Suprapubic skin (tissue), 4 donors: ENCODE measurements around the gene MYO7A. TPM values are rescaled to one million over a fixed set of nuclear protein-coding genes. Genes with fewer than 3 reads are reported as not detected.

ENCODE experiments used
- DNase-seq, 2 donors: peaks; one replicate each; pipeline ENCODE4 v3.0.0-alpha.2; 2019; ENCODE audit warnings: low spot score in 2 of 2
- H3K27ac ChIP-seq: fragments of 200-600 bp; sonication (generic); one replicate; pipeline ENCODE4 v1.5.1; 2019
- H3K27me3 ChIP-seq: fragments of 200-600 bp; sonication (generic); one replicate; pipeline ENCODE4 v1.5.1; 2019
- H3K36me3 ChIP-seq: fragments of 200-600 bp; sonication (generic); one replicate; pipeline ENCODE4 v1.5.1; 2019
- H3K4me1 ChIP-seq: fragments of 200-600 bp; sonication (generic); one replicate; pipeline ENCODE4 v1.5.1; 2019
- H3K4me3 ChIP-seq: fragments of 200-600 bp; sonication (generic); one replicate; pipeline ENCODE4 v1.5.1; 2019; ENCODE audit warnings: mild to moderate bottlenecking
- H3K9me3 ChIP-seq: fragments of 200-600 bp; sonication (generic); one replicate; pipeline ENCODE4 v1.5.1; 2019
- EP300 ChIP-seq: sonication (generic); formaldehyde crosslinking; IDR thresholded peaks from one replicate; pipeline ENCODE4 v1.6.1; 2017; ENCODE audit warnings: antibody characterized with exemption
- POLR2A ChIP-seq, 2 donors: fragments of 450-650 bp; IDR thresholded peaks; one replicate each; pipeline ENCODE4 v1.6.1; 2017; ENCODE audit warnings: antibody characterized with exemption in 2 of 2, mild to moderate bottlenecking in 2 of 2, moderate library complexity in 2 of 2
- POLR2AphosphoS5 ChIP-seq, 3 donors: sonication (generic); formaldehyde crosslinking; IDR thresholded peaks; one replicate each; pipeline ENCODE4 v1.6.1; 2017; ENCODE audit warnings: antibody characterized with exemption in 3 of 3
- WGBS: methylation state at CpG from one replicate; pipeline ENCODE4 v1.1.5; 2018; 5-methylcytosine and 5-hydroxymethylcytosine counted together
- total RNA-seq, 4 donors: library from RNA; depleted of rRNA; stranded (reverse); fragments of >200 nt; gene quantifications; one replicate each; pipeline ENCODE4 v1.1.0, GENCODE V29; 2016
- TF ChIP-seq, protein P1 (sequence below), 2 donors: fragments of 200-600 bp in 1 of 2; fragments of 450-650 bp in 1 of 2; sonication (generic) in 1 of 2; IDR thresholded peaks; one replicate each; pipeline ENCODE4 v1.5.1; 2016 to 2019; ENCODE audit warnings: antibody characterized with exemption in 2 of 2, mild to moderate bottlenecking in 1 of 2, moderate library complexity in 1 of 2

Gene MYO7A
- total RNA-seq, 4 donors from 2014 or later, result 0.34 to 2.4 (median 2.0) TPM

DNA sequence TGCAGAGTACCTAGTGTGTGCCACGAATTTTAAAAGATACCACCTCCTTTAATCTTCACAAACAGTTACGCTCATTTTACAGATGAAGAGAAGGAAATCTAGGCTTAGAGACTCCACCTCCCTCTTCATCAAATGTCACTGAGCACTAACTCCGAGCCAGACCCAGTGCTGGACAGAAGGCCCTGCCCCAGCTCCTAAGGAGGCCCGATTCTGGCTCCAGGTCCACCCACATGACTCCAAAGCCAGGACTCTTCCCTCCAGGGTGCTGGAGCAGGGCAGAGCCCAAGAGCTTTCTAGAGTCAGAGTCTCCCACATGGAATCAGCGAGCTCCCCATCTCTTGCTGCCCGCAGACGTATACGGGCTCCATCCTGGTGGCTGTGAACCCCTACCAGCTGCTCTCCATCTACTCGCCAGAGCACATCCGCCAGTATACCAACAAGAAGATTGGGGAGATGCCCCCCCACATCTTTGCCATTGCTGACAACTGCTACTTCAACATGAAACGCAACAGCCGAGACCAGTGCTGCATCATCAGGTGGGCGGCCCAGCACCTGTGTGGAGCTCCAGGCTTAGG is 27.6 kb downstream of the MYO7A start:
- Histone ChIP-seq H3K9me3 (no peaks in the 10 kb centered on the region), H3K36me3 (no peaks in the 10 kb centered on the region), H3K27me3 (no peaks in the 10 kb centered on the region), H3K4me1 (peaks cover 14% of the 10 kb centered on the region), H3K27ac (no peak overlapping the region), H3K4me3 (no peak overlapping the region)
- no peak for TF ChIP-seq POLR2A (IDR thresholded peaks at IDR 0.05)
- no peak for TF ChIP-seq EP300
- TF ChIP-seq POLR2AphosphoS5 (IDR thresholded peaks at IDR 0.05), result no peak
- TF ChIP-seq, protein P1, sequence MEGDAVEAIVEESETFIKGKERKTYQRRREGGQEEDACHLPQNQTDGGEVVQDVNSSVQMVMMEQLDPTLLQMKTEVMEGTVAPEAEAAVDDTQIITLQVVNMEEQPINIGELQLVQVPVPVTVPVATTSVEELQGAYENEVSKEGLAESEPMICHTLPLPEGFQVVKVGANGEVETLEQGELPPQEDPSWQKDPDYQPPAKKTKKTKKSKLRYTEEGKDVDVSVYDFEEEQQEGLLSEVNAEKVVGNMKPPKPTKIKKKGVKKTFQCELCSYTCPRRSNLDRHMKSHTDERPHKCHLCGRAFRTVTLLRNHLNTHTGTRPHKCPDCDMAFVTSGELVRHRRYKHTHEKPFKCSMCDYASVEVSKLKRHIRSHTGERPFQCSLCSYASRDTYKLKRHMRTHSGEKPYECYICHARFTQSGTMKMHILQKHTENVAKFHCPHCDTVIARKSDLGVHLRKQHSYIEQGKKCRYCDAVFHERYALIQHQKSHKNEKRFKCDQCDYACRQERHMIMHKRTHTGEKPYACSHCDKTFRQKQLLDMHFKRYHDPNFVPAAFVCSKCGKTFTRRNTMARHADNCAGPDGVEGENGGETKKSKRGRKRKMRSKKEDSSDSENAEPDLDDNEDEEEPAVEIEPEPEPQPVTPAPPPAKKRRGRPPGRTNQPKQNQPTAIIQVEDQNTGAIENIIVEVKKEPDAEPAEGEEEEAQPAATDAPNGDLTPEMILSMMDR (IDR thresholded peaks at IDR 0.05), result no peak
- WGBS, result 87% methylated on average over 9 of the region's 13 CpGs
- no peak for DNase-seq

DNA sequence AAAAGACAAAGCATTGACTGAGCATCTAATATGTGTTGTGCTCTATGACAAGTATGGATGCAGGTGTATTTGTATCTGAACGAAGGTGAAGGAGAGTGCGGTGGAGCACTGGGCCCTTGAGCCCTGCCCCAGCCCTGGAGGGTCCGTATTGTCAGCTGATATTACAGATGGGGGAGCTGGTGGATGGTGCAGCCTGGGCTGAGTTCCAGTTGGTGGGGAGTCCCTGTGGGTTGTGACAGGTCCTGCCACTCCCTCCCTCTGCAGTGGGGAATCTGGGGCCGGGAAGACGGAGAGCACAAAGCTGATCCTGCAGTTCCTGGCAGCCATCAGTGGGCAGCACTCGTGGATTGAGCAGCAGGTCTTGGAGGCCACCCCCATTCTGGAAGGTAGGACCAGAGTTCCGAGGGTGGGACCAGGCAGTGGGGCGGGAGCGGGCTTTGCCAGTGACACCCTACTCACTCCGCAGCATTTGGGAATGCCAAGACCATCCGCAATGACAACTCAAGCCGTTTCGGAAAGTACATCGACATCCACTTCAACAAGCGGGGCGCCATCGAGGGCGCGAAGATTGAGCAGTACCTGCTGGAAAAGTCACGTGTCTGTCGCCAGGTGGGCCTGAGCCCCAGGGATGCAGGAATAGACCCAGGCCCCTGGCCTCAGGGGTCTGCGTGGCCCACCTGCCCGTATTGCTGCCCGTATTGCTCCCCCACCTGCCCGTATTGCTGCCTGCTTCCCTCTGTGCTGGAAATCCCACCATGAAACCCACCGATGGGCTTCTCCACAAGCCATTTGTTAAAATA is 28.6 kb downstream of the MYO7A start:
- Histone ChIP-seq H3K4me3 (no peak overlapping the region), H3K4me1 (peaks cover 14% of the 10 kb centered on the region), H3K27ac (no peak overlapping the region), H3K36me3 (no peaks in the 10 kb centered on the region), H3K27me3 (no peaks in the 10 kb centered on the region), H3K9me3 (no peaks in the 10 kb centered on the region)
- no peak for DNase-seq
- WGBS, result 95% methylated on average over 20 of the region's 26 CpGs
- TF ChIP-seq POLR2A (IDR thresholded peaks at IDR 0.05) (no peak), EP300 (no peak), POLR2AphosphoS5 (IDR thresholded peaks at IDR 0.05) (no peak)
- TF ChIP-seq, protein P1 (IDR thresholded peaks at IDR 0.05), result no peak

DNA sequence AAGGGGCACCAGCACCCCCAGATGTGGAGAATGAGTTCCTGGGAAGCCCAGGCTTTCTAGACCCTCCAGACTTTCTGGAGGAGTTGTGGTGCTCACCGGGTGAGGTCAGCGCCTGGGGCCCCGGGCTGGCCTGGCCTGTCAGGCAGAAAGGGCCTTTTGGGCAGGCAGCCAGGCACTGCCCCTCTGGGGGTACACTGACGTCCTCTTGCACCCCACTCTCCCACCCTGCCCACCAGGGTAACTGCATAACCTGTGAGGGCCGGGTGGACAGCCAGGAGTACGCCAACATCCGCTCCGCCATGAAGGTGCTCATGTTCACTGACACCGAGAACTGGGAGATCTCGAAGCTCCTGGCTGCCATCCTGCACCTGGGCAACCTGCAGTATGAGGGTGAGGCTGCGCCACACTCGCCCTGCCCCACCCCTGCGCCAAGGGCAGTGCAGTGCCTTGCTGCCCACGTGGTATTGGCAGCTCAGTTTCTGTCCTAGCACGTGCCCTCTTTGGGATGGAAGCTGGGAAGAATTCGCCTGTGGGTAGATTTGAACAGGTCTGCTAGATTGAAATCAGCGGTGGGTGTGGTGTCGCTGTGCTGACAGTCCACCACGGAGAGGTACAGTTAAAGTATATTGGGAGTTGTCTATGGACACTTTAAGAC is 30.1 kb downstream of the MYO7A start:
- WGBS, result 42% methylated on average over 16 of the region's 19 CpGs
- Histone ChIP-seq H3K9me3 (no peaks in the 10 kb centered on the region), H3K4me1 (peaks cover 14% of the 10 kb centered on the region), H3K36me3 (no peaks in the 10 kb centered on the region), H3K27ac (no peak overlapping the region), H3K4me3 (no peak overlapping the region), H3K27me3 (peaks cover 3% of the 10 kb centered on the region)
- TF ChIP-seq POLR2A (IDR thresholded peaks at IDR 0.05) (no peak), EP300 (no peak), POLR2AphosphoS5 (IDR thresholded peaks at IDR 0.05) (no peak)
- TF ChIP-seq, protein P1 (IDR thresholded peaks at IDR 0.05), result no peak
- no peak for DNase-seq

DNA sequence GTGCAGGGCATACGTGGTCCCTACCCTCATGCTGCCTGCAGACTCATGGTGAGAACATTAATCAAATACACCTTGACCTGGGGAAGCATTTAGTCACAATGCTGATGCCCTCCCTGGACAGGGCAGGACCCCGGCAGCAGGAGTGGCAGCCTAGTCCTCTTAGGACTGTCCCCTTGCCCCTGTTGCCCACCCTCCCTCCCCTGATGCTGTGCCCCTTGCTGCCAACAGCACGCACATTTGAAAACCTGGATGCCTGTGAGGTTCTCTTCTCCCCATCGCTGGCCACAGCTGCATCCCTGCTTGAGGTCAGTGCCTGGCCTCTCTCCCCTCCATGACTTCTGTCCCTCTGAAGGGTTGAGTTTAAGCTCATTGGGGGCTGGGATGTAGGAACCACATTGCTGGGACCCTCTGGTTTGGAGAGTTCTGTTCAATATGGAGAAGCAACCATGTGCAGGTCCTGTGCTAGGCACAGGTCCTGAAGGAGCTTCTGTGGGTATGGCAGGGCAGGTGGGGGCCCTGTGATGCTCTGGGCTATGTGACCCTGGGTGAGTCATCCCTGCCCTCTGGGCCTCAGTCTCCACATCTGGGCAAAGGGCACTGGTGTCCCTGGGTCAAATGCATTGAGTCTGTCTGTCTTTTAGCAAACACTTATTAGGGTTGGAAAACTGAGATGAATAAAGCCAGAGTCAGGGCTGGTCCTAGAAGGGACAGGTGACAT is 31.3 kb downstream of the MYO7A start:
- 76% methylated on average over 3 of the region's 4 CpGs for WGBS
- no peak overlapping the region for H3K4me3 ChIP-seq
- H3K4me1 ChIP-seq, result peaks cover 8% of the 10 kb centered on the region
- no peaks in the 10 kb centered on the region for H3K36me3 ChIP-seq
- peaks cover 3% of the 10 kb centered on the region for H3K27me3 ChIP-seq
- DNase-seq, result no peak
- TF ChIP-seq, protein P1 (IDR thresholded peaks at IDR 0.05), result no peak
- TF ChIP-seq POLR2AphosphoS5 (IDR thresholded peaks at IDR 0.05), result no peak
- no peak for TF ChIP-seq POLR2A (IDR thresholded peaks at IDR 0.05)
- TF ChIP-seq EP300, result no peak
- no peak overlapping the region for H3K27ac ChIP-seq
- no peaks in the 10 kb centered on the region for H3K9me3 ChIP-seq
